ENCODE measurements around the gene DSCAM.

DNA sequence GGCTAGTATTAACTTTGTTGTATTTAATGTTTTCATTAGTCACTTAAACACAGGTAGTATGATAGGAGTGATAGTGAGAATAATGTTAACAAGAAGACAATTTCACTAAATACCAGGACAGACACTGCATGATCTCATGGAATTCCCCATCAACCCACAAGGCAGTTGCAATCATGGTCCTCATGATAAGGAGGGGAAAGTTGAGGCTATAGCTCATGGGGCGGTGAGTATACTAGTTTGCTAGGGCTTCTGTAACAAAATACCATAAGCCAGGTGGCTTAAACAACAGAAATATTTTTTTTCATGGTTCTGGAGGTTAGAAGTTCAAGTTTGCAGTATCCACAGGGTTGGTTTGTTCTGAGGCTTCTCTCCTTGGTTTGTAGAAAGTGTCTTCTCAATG lies 115.8 kb downstream of the DSCAM start:
- TF ChIP-seq EP300 (IDR thresholded peaks at IDR 0.05) (no peak), POLR2A (IDR thresholded peaks at IDR 0.05) (no peak)

All from gastroesophageal sphincter (tissue), 2 donors.